GM21737 (cell line): ENCODE results near the gene MRPL32.

Experiments
- ATAC-seq: cut with Tn5 transposase; IDR thresholded peaks from one replicate; pipeline ENCODE4 v1.9.1; 2021; ENCODE audit warnings: mild to moderate bottlenecking, moderate library complexity; ENCODE audit not compliant: unreplicated experiment

MRPL32 gene

GRCh38 chr7:42964293-42964692, 32.1 kb downstream of the MRPL32 start:
- ATAC-seq = no peak

- ATAC-seq = no peak
Measured at GRCh38 chr7:42964849-42965805, 33.0 kb downstream of the MRPL32 start.

GRCh38 chr7:42967391-42967790, 35.2 kb downstream of the MRPL32 start:
- no peak for ATAC-seq

GRCh38 chr7:42972699-42973500, 40.7 kb downstream of the MRPL32 start:
- ATAC-seq = no peak

GRCh38 chr7:42976371-42976770, 44.2 kb downstream of the MRPL32 start:
- no peak for ATAC-seq

GRCh38 chr7:42978496-42978895, 46.3 kb downstream of the MRPL32 start:
- ATAC-seq = no peak

- ATAC-seq = no peak
Measured at GRCh38 chr7:42980084-42980483, 47.9 kb downstream of the MRPL32 start.

- no peak for ATAC-seq
Measured at GRCh38 chr7:42980514-42980913, 48.3 kb downstream of the MRPL32 start.

GRCh38 chr7:42981601-42982000, 49.4 kb downstream of the MRPL32 start:
- no peak for ATAC-seq

GRCh38 chr7:42982604-42983115, 50.5 kb downstream of the MRPL32 start:
- no peak for ATAC-seq

- no peak for ATAC-seq
Measured at GRCh38 chr7:42984137-42984536, 52.0 kb downstream of the MRPL32 start.

- no peak for ATAC-seq
Measured at GRCh38 chr7:42986213-42986612, 54.0 kb downstream of the MRPL32 start.

- ATAC-seq = no peak
Measured at GRCh38 chr7:42986781-42987248, 54.6 kb downstream of the MRPL32 start.
